ENCODE measurements around the gene PIAS4. TPM values are rescaled to one million over a fixed set of nuclear protein-coding genes. Genes with fewer than 3 reads are reported as not detected.

The PIAS4 gene
- total and polyA plus RNA-seq, 9 of the 15 experiments (the other 6 are each of a cell fraction or from before 2014, with no cell fraction given), result 0.27 to 34.9 (median 14.4) TPM

GRCh38 chr19:4030552-4030951, 23.0 kb downstream of the PIAS4 start:
- no TSS peak for BruUV-seq (replicated peaks)
- no peaks in the 10 kb centered on the region; the same call in 1 of the 2 replicates for H4K20me1 ChIP-seq (replicated peaks; ENCODE audit: control insufficient read depth, insufficient read depth, low read length)
- H3K36me3 ChIP-seq (ENCODE audit: control insufficient read depth, insufficient read depth, low read length), result peaks cover 53% of the 10 kb centered on the region; the same call in 2 of the 3 replicates
- FAIRE-seq, result no peak
- no peaks in the 10 kb centered on the region for H3K9me1 ChIP-seq (ENCODE audit: control insufficient read depth, insufficient read depth, low read length)
- H3K9me3 ChIP-seq (replicated peaks; ENCODE audit: control insufficient read depth, insufficient read depth, low read depth, low read length), result no peaks in the 10 kb centered on the region
- 75% methylated on average over 5 of the region's 6 CpGs for WGBS (ENCODE audit: insufficient coverage, low coverage, missing lambda C conversion rate)
- no peak overlapping the region; a peak in 1 of 4 replicates for H3K9ac ChIP-seq (ENCODE audit: insufficient read depth in 1 of 2, low read depth in 2 of 2, low read length in 2 of 2)
- H3K4me2 ChIP-seq (ENCODE audit: insufficient read depth, low read length), result no peak overlapping the region
- intact Hi-C loops (cut with micrococcal nuclease) (no loop called here), in situ Hi-C loops (cut with MboI) (no loop called here)
- POLR2A ChIA-PET, result no interaction called here
- H3K27me3 ChIP-seq (ENCODE audit: control insufficient read depth in 2 of 2, insufficient read depth in 2 of 2, low read length in 2 of 2), result no peaks in the 10 kb centered on the region
- no peak overlapping the region for H3K4me3 ChIP-seq
- H2AFZ ChIP-seq (ENCODE audit: low read depth, low read length), result no peak overlapping the region
- no peaks in the 10 kb centered on the region for H3K79me2 ChIP-seq (ENCODE audit: control insufficient read depth, insufficient read depth, low read length)
- H3K4me1 ChIP-seq (replicated peaks in 1 of 2; ENCODE audit: control insufficient read depth in 2 of 2, insufficient read depth in 2 of 2, low read length in 2 of 2), result peaks cover 0 to 38% of the 10 kb centered on the region in 2 experiments; a peak in 2 of 5 replicates
- no peak overlapping the region for H3K27ac ChIP-seq (ENCODE audit: extremely low read depth, low read depth, low read length)
- DNase-seq (ENCODE audit: extremely low read depth in 1 of 4, low spot score in 3 of 4), result no peak
- CTCF ChIA-PET (ENCODE audit: low intra/inter-chr PET ratio), result no interaction called here
- no peak for ATAC-seq
- TF ChIP-seq KHSRP (IDR thresholded peaks at IDR 0.05), result no peak
- TF ChIP-seq ZBTB17 (CRISPR knock-in tag; IDR thresholded peaks at IDR 0.05), result no peak
- no peak for TF ChIP-seq NR2C2 (CRISPR knock-in tag; IDR thresholded peaks at IDR 0.05)
- TF ChIP-seq NR2C2 (tag; IDR thresholded peaks at IDR 0.05), result no peak
- no peak for TF ChIP-seq TAF9B (IDR thresholded peaks at IDR 0.05; ENCODE audit: partially characterized antibody)
- TF ChIP-seq MEIS2 (IDR thresholded peaks at IDR 0.05; ENCODE audit: partially characterized antibody), result no peak
- no peak for TF ChIP-seq ZZZ3 (IDR thresholded peaks at IDR 0.05)
- no peak for TF ChIP-seq ARHGAP35 (IDR thresholded peaks at IDR 0.05; ENCODE audit: partially characterized antibody)
- no peak for TF ChIP-seq ZC3H4 (CRISPR knock-in tag; IDR thresholded peaks at IDR 0.05; ENCODE audit: borderline replicate concordance)
- no peak for TF ChIP-seq EHMT2 (IDR thresholded peaks at IDR 0.05)
- TF ChIP-seq ZNF280B (CRISPR knock-in tag; IDR thresholded peaks at IDR 0.05), result no peak
- TF ChIP-seq PATZ1 (CRISPR knock-in tag; IDR thresholded peaks at IDR 0.05; ENCODE audit: borderline replicate concordance), result no peak
- no peak for TF ChIP-seq ZFPM2 (CRISPR knock-in tag; IDR thresholded peaks at IDR 0.05)
- no peak for TF ChIP-seq CCNT2 (IDR thresholded peaks at IDR 0.05; ENCODE audit: borderline replicate concordance, extremely low read depth, insufficient read length, low read depth, low read length)
- TF ChIP-seq TAF15 (IDR thresholded peaks at IDR 0.05; ENCODE audit: low read depth, low read length), result no peak
- no peak for TF ChIP-seq SMAD3 (CRISPR knock-in tag; conservative IDR thresholded peaks at IDR 0.05)
- no peak for TF ChIP-seq MCM2 (IDR thresholded peaks at IDR 0.05; ENCODE audit: low read depth)
- TF ChIP-seq SRSF1 (IDR thresholded peaks at IDR 0.05; ENCODE audit: low read depth, low read length), result no peak
